HG03558 (cell line): ENCODE results near the gene OR2AG2.
"Not testable (repeated sequence)": the region's sequence is repeated elsewhere in the genome, so short reads cannot be mapped to it uniquely, and the experiment has no call there.

Experiments used
- ATAC-seq: cut with Tn5 transposase; IDR thresholded peaks from one replicate; pipeline ENCODE4 v1.9.1; 2021; ENCODE audit warnings: moderate number of reproducible peaks; ENCODE audit not compliant: unreplicated experiment; ENCODE audit errors: extremely low read depth

OR2AG2 gene, protein sequence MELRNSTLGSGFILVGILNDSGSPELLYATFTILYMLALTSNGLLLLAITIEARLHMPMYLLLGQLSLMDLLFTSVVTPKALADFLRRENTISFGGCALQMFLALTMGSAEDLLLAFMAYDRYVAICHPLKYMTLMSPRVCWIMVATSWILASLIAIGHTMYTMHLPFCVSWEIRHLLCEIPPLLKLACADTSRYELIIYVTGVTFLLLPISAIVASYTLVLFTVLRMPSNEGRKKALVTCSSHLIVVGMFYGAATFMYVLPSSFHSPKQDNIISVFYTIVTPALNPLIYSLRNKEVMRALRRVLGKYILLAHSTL

DNA sequence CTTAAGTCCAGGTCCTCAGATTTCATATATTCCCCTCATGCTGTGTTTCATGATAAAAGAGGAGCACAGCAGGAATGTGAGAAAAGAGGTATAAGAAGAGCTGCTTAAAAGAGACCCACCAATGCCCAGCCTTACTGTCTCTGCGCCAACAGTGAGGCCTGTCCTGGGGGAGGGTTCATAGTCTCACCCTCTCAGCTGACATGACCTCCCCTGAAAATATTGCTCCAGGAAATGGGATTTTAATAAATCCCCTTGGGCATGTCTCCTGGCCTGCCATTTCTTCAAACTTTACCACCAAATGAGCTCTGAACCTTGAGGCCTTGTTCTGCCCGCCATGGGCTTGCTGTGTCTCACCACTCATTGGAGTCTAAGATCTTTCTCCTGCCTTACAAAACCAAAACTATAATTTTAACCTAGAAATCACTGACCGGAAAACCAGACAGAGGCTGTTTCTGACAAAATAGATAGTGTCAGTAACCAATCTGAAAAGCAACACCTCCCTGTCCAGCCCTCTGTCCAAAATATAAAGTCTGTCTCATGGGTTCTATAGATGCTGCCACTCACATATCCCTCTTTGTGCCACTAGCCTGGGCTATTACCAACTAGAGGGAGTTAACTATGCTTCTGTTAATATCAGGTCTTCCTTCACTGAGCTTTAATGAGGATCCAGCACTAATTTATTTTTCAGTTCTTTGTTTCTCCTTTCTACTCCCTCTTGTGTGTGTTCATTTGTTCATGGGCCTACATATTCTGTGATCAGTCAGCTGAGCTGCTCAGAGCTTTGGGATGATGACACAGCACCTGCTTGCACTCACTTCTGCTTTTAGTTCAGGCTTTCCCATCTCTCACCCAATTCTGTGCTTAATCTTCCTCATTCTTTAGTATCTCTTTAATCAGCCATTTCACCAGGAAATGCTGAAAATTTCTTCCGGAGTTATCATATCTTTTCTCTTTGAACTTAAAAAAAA is at the start of gene OR2AG2:
OR2AG2 (minus strand) TSS at position 51 of the 968 bp plus-strand sequence. CDS start 3,019 bp downstream, outside the sequence.
- ATAC-seq = peak; percentile 72

DNA sequence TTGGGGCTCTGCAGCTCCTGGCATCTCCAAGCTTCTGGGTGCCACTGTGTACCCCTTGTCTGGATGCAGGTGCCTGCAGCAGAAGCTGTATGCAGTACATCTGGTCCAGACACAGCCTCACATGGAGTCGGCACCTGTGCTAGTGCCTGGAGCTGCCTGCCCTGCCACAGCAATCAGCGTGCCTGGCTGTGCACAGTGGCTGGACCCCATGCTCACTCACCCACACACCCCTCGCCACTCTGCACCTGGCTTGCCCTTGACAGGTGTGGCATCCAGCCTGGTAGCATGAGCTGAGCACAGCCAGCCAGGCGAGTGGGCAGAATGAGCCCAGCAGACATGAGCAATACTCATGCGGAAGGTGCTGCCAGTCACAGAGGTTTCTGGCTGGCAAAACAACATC is 47.2 kb upstream of the OR2AG2 start:
- no peak for ATAC-seq

DNA sequence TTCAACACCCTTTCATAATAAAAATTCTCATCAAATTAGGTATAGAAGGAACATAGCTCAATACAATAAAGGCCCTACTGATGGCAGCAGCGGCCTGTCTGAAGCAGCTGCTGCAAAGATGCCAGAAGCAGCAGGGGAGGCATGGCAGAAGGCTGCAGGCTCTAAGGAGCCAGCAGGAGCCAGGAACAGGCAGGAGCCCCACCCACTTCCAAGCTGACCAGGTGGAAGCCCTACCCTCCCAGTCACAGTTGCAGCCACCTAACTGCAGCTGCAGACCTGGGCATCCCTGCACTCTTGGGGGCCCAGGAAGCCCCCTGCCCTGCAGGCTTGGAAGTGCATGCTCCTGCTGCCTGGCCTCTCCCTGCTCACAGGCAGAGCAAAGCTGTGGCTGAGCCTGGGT is 45.9 kb upstream of the OR2AG2 start:
- ATAC-seq = no peak

DNA sequence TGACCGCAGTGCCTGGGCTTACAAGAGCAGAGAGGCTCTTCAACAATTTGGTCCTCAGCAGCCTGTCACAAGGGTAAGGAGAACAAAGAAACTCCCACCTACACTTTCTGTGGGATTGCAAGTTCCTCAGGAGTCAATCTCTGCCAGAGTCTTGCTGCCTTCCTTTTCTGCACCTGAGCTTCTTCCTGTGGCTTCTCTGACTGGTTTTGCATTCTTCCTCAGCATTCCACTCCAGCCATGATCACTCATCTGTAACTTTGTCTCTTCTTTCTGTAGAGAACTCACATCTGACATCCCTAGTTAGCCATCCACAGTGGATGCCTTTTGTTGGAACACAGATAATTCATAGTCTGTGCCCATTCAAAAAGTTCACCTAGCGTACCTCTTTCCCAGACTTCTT is 41.9 kb upstream of the OR2AG2 start:
- no peak for ATAC-seq

DNA sequence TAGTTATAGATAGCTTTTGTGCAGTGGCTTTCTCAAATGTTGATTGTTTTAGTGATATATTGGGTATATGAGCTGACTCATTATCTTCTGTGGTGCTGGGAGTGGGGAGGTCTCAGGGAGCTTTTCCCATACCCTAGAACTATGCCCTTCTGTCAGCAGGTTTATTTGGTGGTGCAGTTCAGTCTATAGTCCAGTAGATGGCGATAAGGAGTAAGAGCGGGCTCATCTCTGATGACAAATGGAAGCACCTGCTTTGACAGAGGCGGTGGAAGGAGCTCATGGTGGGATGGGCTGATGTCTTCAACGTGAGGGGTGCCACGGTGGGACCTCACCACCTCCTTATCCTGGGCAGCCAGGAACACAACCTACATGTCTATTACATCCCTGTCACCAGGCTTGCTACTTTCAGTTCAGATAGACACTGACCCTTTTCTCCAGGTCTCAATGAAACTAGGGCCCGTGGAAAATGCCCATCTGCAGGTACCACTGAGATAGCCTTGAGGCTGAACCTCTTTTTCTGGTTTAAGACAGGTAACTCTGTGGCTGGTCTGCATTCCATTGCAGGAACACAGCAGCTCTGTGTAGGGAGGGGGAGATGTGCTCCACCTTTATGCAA is 40.7 kb upstream of the OR2AG2 start:
- ATAC-seq = no peak

DNA sequence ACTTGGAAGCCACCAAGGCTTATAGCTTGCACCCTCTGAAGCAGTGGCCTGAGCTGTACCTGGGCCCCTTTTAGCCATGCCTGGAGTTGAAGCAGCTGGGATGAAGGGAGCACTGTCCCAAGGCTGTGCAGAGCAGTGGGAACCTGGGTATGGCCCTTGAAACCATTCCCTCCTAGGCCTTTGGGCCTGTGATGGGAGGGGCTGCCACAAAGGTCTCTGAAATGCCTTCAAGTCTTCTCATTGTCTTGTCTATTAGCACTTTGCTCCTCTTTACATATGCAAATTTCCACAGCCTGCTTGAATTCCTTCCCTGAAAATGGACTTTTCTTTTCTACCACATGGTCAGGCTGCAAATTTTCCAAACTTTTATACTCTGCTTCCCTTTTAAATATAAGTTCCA is 29.3 kb upstream of the OR2AG2 start:
- ATAC-seq = not testable (repeated sequence)

DNA sequence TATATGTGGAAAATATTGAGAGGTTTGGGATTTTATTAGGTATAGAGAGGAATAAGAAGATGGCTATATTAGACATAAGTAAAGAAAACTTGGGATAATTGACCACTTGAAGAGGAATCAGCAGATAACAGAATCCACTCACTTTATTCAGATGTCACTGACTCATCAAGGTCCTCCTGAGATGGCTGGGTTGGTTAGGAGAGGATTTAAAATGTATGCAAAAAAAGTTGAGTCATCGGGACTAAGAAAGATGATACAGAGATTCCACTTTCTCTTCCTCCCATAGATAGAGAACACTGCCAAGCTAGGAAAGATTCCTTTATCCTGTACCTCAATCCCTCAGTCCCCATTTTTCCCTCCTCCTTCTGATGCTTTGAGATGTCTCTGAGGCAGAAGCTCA is 27.6 kb upstream of the OR2AG2 start, which contains the start of gene OR6A2:
OR6A2 (minus strand) TSS at position 288 of the 400 bp plus-strand sequence. CDS start 3,981 bp downstream, outside the sequence.
- ATAC-seq = no peak

DNA sequence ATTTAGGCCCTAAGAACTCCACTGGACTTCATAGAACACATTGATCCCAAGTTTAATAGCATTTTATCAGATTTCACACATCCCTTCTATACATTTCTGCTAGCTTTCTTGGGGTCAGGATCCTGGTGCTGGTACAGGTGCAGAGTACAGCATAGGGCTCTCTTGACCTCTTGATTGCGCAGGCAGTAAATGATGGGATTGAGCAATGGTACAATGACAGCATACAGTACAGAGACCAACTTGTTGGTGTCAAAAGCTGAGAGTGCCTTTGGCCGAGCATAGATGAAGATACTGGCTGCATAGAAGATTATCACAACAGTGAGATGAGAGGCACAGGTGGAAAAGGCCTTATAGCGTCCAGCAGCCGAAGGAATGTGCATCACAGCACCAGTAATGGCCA is 22.9 kb upstream of the OR2AG2 start:
- no peak for ATAC-seq

DNA sequence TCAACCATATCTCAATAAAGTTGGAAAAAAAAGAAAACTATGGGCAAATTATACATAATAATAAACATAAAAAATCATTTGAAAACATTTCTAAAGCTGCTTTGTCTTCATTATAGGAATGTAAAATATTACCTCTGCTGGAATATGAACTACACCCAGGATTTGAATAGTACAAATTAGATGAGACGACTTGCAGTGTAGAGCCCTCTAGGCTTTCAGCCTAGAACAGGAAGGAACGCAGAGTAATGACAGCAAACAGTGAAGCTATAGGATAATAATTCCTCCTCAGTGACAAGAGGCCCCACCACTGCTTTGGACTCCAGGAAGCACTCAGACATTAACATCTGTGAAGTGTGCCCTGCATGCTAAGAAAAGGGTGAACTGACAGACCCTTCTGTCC is 18.8 kb upstream of the OR2AG2 start:
- ATAC-seq = no peak

DNA sequence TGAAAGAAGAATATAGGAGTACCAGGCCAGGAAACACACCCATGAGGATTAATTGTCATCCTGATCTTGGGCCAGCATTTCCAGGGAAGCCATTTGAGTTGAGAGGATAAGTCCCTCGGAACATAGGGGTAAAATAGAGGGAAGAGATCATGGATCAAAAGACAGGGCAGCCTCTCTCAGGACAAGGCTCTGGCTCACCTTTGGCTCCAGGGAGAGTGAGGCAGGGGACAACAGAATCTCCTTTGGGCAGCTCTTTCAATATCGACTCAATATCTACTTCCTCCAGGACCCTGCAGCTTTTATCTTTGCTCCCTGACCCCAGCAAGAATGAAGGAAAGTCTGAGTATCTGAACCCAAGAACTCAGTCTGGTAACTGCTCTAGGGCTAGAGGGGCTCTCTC is 10.9 kb upstream of the OR2AG2 start, which contains the start of gene OR2AG1:
OR2AG1 (plus strand) TSS at position 301 of the 400 bp plus-strand sequence. CDS start 2,018 bp downstream, outside the sequence.
- ATAC-seq = no peak

DNA sequence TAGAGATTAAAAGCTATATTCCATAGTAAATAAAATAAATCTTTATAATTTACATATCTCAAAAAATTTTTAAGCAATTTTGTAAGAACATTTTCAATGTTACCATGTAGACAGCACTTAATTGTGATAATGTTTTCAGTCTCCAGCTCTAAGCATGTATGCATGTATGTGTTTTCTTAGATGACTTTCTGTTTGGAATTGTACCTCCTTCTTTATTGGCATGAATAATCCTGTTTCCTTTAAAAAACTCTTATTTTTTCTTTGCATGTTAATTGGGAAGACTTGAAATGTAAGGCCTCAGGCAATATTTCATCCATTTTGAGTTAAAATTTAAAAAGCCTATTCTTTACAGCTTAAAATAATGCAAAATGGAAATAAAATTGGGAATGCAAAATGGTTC is 9.1 kb upstream of the OR2AG2 start:
- ATAC-seq = no peak

DNA sequence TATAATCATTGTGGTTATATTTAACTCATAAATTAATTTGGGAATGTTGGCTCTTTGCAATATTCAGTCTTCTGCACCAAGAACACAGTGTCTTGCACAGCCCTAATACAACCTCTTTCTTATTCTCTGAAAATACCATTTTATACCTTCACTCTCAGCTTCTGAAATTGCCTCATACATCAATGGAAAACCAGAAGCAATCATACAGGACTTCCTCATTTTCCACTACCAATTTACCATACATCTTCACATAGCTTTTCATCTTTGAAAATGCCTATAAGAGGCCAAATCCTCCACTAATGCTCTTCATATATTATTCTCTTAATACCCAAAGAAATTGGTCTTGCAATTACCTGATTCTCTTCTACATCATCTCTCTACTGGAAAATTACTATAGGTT is 6.7 kb upstream of the OR2AG2 start:
- ATAC-seq = no peak

DNA sequence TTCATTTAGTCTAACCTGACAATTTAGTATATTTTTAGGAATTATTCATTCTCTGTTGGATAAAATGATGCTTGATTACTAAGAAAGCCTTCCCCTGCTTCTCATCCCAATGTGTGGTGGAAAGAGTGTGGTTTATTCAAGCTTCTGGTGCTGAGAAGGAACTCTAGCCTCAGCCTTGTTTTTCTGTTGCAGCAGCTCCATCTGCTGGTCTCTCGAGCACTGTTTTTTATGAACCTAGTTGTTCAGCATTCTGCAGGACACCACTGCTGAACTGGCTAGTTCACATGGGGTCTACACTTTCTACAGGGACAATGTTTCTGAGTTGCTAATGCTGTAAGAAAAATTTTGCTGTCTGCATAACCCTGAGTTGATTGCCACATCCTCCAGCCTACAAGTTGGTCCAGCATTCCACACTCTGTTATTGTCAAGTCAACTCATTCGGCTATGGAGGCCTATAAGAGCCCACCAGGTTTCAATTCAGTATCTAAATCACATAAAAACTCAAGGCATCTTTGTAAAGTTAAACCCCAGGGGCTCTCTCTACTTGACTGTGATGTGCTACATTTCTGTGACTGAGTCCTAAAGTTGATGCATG is 14.3 kb downstream of the OR2AG2 start:
- ATAC-seq = no peak

DNA sequence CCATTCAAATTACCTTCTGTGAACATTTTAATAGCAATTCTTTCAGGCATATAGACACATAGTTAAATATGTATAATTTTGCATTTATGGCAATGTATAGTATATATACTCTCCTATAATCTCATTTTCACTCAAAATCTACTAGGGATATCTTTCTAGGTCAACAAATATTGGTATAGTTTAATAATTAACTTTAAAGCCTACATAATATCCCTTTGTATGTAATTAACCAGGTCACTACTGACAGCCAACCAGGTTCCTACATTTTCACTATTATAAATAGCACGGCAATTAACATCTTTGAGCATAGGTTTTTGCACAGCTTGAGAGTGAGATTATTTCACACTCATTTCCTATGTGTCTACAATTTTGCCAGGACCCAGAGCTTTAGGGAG is 15.8 kb downstream of the OR2AG2 start:
- ATAC-seq = no peak

DNA sequence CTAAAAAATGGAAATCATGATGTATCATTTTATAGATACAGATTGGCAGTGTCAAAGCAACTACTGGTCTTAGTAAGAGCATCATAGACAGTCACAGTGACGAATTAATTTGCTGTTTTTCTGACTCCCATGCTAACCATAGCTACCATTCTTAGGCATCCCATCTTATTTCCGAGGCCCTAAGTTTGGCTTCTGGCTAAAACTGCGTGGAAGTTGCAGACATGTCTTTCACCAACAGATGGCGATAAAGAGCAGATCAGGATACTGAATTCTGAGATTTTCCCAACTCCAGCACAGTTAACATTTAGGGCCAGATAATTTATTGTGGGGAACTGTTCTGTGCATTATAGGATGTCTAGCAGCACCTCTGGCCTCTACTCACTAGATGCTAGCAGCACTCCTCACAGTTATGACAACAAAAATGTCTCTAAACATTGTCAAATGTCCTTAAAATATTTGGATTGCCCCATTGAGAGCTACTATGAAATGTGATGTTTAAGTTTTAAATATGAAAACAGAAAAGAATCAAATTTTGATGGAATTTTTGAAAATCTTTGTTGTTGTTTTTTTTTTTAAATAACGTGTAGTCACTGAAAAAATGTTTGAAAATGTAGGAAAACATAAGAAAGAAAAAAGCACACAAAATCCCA is 16.3 kb downstream of the OR2AG2 start:
- no peak for ATAC-seq

DNA sequence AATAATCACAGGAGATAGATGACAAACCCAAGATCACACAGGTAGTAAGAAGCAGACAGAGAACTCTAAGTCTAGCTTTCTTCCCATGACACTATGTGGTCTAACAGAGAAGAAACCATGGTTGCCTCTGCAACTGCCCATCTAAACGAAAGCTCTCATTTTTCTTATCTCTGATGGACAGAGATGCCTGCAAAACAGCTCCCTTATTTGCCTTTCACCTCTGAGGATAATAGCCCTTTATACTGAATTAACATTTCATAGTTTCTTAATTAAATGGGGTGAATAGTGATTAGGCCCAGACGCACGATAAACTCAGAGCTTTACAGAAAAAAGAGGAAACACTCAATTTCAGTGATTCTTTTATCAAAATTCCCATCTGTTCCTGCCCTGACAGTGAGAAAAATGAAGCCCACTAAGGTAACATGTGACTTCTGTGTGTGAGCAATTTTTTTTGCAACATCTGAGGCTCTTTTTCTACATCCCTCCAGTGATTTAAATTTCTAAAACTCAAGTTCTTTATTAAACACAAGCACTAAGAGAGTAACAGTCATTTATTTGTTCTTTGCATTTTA is 24.6 kb downstream of the OR2AG2 start:
- ATAC-seq = no peak

DNA sequence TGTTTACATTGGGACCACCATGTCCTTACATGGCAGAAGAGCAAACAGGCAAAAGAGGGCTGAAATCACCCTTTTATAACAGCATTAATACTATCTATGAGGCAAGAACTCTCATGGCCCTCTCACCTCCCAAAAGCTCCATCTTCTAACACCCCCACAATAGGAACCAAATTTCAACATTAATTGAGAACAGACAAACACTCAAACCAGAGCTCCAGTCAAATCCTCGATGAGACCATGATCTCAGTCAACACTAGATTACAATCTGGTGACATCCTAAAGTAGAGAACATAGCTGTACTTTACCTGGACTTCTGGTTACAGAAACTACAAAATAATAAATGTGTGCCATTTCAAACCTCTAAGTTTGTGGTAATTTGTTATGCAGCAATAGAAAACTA is 25.1 kb downstream of the OR2AG2 start:
- no peak for ATAC-seq

DNA sequence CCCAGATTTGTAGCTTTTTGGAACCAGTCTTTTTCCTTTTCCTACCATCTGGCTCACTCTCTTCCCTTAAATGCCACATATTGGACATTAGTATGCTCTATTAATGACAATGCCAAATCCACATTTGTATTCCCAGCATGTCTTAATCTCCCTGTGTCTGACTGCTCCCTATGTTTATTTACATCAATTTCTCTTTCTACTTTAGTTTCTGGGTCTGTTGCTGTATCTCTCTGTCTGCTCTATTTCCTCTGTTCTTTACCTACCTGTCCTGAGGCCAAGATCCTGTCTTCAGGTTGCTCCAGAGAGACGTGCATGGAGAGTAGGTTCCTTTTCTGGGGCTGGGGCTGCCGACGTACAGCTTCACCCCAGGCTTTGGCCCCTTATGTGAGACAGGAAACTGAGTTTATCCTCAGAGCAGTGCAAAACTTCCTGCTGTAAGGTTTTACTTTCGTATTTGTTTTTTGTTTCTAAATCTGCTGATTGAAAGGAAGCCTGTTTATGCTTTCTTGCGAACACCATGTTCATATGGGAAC is 25.6 kb downstream of the OR2AG2 start:
- ATAC-seq = peak; percentile 54

DNA sequence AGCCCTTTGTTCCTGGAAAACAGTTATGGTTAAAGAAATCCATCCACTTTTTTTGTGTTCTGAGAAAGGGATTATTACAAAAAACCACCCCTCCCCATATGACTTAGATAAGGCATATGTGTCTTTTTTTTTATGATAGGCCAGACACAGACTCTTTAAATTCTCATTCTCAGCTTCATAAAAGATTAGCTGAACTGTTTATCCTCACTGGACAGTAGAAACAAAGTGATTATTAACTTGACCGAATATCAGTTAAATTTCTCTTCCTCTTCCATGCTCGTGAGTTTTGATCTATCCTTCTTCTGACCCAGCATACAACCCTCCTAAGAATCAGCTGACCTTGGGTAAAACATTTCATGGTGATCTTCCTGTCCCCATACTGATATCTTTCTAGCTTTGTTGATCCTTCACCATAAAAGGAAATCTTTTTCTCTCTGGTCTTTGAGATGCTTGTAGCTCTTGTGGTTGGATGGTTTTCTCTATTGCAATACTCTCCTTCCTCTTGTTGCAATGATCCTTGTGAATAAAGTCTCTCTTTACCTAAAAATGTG is 26.2 kb downstream of the OR2AG2 start:
- peak; percentile 53 for ATAC-seq
